ENCODE measurements around the gene APOL3.
"Not testable (repeated sequence)": the region's sequence is repeated elsewhere in the genome, so short reads cannot be mapped to it uniquely, and the experiment has no call there.

The APOL3 gene

DNA sequence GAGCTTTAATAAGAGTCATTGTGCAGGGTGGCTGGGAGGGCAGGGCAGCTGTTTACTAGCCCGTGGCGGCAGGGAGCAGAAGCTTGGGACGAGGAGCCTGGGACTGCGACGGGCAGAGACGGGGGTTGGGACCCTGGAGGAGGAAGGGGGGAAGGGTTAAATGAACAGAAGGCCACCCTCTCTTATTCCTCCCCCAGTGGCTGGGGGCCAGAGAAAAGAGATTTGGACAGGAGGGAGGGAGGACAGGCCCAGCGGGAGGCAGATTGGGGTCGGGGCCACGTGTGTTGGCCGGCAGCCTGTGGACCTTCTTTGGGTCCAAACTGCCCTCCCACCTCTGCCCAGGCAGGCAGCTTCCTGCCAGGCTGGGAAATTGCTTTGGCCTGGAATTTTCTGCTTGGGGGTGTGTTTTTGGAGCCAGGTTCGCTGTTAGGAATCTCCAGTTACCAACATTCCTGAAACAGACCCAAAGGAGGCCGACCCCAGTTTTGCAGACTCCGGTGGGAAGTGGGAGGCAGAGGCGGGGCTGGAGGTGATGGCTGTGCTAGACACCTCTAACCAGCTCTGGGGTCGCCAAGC is 50.2 kb downstream of the APOL3 start:
- intact Hi-C loops (cut with DNase I) = no loop called here
- DNase-seq = no peak

DNA sequence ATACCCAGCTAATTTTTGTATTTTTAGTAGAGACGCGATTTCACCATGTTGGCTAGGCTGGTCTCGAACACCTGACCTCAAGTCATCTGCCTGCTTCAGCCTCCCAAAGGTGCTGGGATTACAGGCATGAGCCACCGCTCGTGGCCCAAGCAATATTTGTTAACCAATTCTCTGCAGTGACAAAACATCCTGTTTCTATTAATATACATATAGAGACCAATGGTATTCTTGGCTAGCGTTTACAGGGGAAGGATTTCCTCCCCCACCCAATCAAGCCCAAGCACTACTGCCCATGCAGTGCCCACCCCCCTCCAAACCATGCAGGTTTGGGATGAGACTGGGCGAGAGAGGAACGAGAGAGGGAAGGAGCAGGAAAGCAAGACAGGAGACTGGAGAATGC is 53.1 kb downstream of the APOL3 start:
- intact Hi-C loops (cut with DNase I) = no loop called here
- no peak for DNase-seq

DNA sequence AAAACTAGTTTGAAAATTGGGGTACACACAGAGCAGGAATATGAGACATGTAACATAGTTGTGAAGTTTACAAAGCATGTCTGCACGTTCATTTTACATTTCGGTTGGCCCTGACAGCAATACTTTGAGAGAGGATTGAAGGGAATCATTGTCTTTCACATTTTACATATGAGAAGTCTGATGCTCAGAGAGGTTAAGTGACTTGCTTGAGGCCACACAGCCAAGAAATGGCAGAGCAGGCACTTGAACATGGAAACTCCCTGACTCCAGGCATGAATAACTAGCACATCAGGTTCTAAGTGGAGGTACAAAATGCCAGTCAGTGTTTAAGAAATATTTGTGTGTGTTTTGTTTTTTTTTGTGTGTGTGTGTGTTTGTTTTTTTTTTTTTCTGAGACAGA is 53.6 kb downstream of the APOL3 start:
- intact Hi-C loops (cut with DNase I) = no loop called here
- DNase-seq = no peak

DNA sequence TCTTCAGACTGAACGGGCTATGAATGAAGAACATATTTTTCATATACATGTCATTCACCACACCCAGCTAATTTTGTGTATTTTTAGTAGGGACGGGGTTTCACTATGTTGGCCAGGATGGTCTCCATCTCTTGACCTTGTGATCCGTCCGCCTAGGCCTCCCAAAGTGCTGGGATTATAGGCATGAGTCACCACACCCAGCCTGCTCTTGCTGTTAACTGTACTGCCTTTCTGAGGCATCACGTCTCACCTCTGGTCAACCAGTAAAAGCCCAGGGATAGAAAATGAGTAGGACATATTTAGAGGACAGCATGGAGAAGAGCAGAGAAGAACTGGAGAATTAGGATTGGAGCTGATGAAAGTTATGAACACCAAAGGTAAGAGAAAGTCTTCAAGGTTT is 55.6 kb downstream of the APOL3 start:
- no peak for DNase-seq
- intact Hi-C loops (cut with DNase I) = no loop called here

DNA sequence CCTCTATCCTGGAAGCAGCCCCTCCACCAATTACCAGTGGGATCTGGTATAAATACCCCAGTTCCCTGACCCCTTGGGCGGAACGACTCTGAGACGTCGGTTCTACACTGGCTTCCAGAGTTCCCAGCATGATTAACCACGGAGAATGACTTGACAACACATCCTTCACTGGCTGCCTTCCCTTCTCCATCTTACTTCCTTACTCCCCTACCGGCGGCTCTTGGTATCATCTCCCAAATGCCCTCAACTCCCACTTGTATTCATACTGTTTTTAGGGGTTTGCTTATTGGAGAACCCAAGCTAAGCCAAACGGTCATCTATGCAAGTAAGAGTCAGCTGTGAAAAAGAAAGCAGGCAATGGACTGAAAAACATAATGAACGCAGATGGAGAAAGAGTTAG is 56.1 kb downstream of the APOL3 start:
- intact Hi-C loops (cut with DNase I) = no loop called here
- DNase-seq = peak in 1 of 10 donors; percentile 19

DNA sequence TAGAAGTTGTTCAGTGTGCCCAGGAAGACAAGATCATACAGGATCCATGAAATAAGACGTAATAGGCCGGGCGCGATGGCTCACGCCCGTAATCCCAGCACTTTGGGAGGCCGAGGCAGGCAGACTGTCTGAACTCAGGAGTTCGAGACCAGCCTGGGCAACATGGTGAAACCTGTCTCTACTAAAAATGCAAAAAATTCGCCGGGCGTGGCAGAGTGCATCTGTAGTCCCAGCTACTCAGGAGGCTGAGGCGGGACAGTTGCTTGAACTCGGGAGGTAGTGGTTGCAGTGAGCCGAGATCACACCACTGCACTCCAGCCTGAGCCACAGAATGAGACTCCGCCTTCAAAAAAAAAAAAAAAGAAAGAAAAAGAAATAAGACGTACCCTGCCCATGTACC is 56.7 kb downstream of the APOL3 start:
- intact Hi-C loops (cut with DNase I) = no loop called here
- no peak for DNase-seq

DNA sequence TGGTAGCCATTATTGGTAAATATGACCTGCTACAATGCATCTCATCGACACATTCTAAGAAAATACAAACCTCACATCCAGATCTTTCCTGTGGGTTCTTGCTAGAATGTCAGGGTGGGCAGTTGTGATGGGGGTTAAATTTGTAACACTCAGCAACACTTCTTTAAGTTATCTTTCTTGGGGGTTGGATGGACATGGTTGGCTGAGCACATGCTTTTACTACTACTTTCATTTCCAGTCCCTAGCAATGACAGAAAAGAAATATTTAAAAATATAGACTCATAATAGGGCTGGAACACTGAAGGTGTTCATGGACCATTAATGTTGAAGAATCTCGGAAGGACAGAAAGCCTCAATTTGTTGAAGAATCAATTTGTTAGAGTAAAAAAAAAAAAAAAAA is 57.6 kb downstream of the APOL3 start:
- intact Hi-C loops (cut with DNase I) = no loop called here
- no peak for DNase-seq

DNA sequence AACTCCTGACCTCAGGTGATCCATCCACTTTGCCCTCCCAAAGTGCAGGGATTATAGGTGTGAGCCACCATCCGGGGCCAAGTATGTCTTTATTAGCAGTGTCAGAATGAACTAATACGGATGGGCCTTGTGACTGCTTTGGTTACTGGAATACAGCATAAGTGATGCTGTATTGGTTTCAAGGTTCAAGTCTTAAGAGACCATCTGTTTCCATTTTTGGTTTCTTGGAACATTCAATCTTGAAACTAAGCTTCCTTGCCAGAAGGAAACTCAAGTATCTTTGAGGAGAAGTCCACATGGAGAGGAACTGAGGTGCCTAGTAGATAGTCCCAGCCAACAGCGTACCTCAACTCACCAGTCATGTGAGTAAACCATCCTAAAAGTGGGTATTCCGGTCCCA is 58.8 kb downstream of the APOL3 start:
- intact Hi-C loops (cut with DNase I) = no loop called here
- no peak for DNase-seq

DNA sequence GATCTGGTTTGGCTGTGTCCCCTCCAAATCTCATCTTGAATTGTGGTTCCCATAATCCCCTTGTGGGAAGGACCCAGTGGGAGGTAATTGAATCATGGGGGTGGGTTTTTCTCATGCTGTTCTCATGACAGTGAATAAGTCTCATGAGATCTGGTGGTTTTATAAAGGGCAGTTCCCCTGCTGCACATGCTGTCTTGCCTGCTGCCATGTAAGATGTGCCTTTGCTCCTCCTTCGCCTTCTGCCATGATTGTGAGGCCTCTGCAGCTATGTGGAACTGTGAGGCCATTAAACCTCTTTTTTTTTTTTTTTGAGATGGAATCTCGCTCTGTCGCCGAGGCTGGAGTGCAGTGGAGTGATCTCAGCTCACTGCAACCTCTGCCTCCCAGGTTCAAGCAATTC is 59.6 kb downstream of the APOL3 start:
- DNase-seq; intact Hi-C loops (cut with DNase I): not testable (repeated sequence)

DNA sequence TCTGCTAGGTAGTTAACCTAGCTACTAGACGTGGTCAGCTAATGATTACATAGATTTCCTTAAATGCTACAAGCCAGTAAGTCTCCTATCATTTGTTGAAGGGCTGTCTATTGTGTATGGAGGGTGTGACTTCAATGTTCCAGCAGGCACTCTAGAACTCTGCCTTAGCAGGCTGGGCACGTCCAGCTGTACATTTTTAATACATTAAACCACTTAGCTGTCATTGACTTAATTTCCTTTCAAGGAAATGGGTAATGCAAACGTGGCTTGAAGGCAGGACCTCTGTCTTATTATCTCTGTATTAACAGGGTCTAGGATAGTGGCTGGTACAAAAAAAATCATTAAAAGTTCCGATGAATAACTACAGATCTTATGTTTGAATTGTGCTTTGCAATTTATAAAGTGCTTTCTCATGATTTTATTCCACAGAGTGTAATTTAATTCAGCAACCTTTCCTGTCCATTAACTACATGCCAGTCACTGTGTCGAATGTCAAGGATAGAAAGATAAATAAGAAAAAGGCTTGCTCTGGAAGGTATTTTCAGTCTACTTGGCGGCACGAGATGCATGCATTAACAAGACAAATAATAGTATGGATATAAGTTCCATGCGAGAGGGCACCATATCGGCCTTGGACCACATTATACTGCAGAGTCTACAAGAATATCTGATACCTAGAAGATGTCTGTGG is 60.3 kb downstream of the APOL3 start:
- DNase-seq = no peak
- intact Hi-C loops (cut with DNase I) = no loop called here

DNA sequence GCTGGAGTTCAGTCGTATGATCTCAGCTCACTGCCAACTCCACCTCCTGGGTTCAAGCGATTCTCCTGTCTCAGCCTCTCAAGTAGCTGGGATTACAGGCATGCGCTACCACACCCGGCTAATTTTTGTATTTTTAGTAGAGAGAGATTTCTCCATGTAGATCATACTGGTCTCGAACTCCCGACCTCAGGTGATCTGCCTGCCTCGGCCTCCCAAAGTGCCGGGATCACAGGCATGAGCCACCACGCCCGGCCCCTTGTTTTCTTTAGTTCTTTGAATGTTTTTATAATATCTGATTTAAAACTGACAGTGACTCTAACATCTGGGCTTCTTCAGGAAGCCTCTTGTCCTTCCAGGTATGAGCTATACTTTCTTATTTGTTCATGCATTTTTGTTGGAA is 61.0 kb downstream of the APOL3 start:
- intact Hi-C loops (cut with DNase I) = not testable (repeated sequence)

DNA sequence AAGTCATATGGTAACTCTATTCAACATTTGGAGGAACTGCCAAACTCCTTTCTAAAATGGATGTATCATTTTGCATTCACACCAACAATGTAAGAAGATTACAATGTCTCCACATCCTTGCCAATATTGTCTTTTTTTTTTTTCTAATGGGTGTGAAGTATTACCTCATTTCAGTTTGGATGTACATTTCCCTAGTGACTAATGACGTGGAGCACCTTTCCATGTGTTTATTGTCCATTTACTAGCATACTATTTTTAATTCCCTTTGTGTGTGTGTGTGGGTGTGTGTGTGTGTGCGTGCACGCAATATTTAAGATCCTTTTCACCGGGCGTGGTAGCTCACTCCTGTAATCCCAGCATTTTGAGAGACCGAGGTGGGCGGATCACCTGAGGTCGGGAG is 62.7 kb downstream of the APOL3 start:
- intact Hi-C loops (cut with DNase I) = no loop called here
- DNase-seq = peak in 1 of 10 donors; percentile 21

More for the DNA sequence above, 61.0 kb downstream of the APOL3 start:
- peak in 1 of 10 donors; percentile 71 for DNase-seq

DNA sequence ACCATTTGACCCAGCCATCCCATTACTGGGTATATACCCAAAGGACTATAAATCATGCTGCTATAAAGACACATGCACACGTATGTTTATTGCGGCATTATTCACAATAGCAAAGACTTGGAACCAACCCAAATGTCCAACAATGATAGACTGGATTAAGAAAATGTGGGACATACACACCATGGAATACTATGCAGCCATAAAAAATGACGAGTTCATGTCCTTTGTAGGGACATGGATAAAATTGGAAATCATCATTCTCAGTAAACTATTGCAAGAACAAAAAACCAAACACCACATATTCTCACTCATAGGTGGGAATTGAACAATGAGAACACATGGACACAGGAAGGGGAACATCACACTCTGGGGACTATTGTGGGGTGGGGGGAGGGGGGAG is 69.8 kb downstream of the APOL3 start:
- intact Hi-C loops (cut with DNase I); DNase-seq: not testable (repeated sequence)
